Dermis microvascular lymphatic vessel endothelial cell (primary cell): Measurements from ENCODE around the gene ARL5C. TPM values are rescaled to one million over a fixed set of nuclear protein-coding genes. Genes with fewer than 3 reads are reported as not detected.
A peak's percentile ranks its signal among the peaks of the same experiment; 100 is the strongest.

ENCODE experiments used
- DNase-seq, 2 donors: peaks; one replicate each; pipeline versions ENCODE4 v3.0.0 to v3.0.0-alpha.2; 2010; ENCODE audit warnings: low read depth in 2 of 2
- total RNA-seq: library from RNA; depleted of rRNA; stranded (reverse); fragments of >200 nt; gene quantifications from 2 replicates; pipeline ENCODE4 v1.2.1, GENCODE V29; 2014

The ARL5C gene, protein sequence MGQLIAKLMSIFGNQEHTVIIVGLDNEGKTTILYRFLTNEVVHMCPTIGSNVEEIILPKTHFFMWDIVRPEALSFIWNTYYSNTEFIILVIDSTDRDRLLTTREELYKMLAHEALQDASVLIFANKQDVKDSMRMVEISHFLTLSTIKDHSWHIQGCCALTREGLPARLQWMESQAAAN
- not detected in 2 replicates for total RNA-seq

DNA sequence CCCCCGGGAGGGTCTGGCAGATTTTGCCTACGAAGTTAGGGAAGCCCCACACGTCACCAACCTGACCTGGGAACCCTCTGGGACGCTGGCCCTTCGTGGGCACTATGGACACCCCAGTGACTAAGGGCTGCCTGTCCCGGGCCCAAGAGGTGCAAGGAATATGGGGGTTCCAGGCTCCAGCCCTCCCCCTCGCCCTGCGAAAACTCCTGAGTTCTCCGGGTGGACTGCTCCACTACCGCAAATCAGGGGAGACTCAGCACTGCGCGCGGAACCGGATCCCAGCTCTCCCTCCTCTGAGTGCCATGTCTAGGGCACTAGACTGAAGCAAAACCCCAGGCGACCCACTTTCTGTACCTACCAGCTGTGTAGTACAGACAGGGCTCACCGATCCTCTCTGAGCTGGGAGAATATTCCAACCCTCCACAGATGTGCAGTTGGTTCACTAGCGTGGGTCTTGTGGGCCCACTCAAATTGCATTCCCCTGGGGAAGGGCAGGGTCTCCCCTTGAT is at the start of gene ARL5C:
TSS of gene ARL5C (minus strand) at position 321 of the 509 bp plus-strand sequence. CDS start 401 bp downstream, outside the sequence.
- DNase-seq = no peak

DNA sequence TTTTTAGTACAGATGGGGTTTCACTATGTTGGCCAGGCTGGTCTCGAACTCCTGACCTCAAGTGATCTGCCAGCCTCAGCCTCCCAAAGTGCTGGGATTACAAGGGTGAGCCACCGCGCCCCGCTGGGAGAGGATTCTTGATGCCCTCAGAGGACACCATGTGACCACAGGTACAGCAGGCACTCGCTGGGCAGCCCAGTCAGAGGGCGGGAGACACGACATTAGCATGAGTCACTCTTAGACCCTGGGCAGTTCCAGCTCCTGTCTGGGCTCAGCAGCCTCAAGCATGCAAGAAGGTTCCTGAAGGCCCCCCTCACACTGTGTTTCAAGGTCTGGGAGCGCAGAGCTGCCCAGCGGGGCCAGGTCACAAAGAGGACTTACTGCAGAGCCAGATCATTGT is 47.9 kb upstream of the ARL5C start:
- DNase-seq = peak in 1 of 2 donors; percentile 14

DNA sequence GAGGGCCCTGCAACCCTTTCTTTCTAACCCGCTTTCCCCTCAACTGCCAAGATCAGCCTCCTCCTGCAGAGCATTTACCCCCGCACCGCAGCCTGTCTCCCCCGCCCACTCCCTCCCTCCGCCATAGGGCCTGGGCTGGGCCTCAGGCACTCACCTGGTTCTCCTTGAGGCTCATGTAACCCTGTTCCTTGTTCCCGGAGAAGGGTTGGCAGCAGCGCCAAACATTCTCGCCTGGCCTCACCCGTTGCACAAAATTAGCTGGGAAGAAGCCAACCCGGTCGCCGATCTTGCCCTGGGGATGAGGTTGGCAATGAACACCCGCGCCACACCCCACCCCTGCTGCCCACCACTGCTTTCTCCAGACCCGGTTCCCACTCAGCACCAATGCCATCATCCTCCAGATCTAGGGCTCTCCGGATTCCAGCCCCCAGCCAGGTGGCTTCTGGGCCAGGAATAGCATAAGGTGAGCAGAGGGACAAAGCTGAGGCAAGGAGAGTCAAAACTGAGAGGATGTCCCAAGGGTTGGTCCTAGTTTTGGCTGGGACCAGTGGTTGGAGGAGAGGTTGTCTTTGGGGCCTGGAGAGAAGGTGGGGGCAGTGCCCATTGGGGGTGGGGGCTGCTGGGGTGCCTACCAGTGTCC is 47.0 kb upstream of the ARL5C start:
- DNase-seq = no peak

DNA sequence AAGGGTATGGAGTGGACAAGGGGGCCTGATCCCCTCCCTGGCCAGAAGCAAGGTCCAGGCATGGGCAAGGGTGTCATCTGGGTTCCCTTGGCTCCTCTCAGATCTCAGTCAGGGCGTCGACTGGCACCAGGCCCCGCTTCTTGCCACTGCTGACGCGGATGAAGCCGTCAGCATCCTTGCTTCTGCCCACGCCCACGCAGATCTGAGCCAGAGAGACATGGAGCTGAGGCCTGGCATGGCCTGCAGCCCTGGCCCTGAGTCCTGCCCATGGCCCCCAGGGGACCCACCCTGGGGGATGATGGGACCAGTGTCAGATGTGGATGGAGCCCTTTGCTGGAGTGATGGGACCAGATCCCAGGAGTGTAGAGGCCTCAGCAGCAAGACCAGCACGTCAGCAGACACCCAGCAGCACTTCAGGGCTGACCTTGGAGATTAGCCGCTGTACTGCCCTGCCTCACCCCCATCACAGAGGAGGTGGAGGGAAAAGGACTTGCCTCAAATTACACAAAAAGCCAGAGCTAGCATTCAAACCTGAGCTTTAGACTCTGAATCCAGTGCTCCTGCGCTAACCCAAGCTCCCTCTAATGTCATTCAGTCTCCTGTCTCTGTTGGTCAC is 46.3 kb upstream of the ARL5C start:
- no peak for DNase-seq

DNA sequence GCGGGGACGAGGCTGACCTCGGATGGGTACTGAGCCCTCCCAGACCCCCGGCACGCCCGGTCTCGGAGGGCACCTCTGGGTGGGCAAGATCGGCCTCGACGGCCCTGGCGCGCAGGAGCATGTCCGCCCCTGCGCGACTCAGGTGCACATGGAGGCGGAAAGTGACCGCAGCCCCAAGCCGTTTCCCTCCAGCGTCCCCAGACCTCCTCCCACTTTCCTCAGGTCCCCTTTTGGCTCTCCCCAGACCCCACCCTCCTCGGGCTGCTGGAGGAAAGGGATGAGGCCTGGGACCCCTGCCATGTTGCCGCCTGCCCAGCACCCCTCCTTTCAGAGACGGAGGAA is 44.1 kb upstream of the ARL5C start:
- no peak for DNase-seq

DNA sequence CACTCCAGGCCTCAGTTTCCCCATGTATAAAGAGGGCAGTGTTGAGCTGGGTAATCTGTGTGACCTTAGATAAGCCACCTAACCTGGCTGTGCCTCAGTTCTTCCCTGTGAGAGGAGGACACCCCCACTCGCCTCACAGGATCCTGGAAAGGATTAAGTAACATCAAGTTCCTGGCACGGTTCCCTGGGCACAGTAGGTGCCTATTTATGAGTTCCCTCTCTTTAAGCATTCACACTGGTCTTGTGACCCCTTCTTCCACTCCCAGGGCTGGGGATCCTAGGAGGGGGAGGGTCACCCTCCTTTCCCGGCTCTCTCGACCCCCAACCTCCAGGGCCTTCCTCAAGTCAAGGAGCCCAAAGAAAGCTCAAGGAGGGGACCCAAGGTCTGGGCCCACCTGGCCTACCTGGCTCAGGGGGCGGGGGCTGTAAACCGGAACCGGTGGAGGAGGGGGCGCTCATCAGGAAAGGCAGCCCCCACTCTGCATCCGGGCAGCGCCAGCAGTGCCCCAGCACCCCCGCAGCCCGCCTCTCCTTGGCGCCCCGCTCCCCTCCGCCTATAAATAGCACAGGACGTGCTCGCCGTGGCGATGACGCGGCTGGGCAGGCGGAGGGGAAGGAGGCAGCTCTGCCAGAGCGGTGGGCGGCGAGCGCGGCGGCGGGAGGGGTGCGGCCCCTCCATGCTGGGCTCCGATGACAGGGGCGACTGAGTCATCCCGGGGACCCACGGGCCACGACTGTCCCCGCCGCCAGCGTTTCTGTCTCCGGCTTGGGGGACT is 43.5 kb upstream of the ARL5C start:
- peak in 1 of 2 donors; percentile 50 for DNase-seq

DNA sequence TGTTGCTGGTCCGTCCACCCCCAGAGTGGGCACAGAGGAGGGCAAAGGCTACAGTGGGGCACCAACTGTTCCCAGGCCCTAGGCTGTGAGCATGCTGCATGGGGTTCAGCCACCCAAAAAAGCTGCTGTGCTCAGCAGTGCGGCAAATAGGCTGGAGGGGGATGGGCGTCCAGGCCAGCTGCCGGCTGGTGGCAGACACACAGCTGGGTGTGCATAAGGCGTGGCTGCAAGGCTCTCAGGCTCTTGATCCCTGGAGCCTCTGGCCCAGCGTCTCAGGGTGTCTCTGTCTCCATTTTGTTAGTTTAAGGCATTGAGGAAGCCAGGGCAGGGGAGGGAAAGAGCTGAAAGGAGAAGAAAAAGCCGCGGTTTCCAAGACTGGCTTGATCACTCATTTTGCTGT is 42.9 kb upstream of the ARL5C start:
- no peak for DNase-seq

DNA sequence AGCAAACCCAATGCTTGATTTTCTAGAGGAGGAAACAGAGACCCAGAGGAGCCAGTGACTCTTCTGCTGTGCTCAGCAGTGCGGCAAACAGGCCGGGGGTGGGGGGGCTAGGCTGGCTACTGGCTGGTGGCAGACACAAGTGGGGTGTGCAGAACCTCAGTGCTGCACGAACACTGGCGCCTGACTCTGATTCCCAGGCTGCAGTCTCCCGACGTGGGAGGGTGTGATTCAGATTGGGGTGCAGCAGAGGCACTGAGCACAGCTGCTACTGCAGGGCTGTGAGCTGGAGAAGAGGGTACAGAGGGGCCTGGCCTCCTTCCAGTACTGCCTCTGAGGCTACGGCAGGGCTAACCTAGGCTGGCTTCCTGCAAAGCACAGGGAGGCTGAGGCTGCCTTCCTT is 42.2 kb upstream of the ARL5C start:
- no peak for DNase-seq

DNA sequence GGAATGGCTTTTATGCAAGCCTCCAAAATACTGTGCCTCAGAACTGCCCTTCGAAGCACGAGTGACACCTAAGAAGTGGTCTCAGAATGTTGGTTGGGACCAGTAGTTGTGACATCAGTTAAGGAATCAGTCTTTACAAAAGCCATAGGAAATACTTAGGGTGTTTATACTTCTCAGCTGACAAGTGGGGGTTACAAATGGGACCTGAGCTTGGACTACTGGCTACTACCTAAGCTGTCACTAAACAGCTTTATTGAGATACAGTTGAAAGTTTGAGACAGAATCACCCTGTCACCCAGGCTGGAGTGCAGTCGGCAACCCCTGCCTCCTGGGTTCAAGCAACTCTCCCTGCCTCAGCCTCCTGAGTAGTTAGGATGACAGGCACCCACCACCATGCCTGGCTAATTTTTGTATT is 39.2 kb upstream of the ARL5C start:
- DNase-seq = no peak

DNA sequence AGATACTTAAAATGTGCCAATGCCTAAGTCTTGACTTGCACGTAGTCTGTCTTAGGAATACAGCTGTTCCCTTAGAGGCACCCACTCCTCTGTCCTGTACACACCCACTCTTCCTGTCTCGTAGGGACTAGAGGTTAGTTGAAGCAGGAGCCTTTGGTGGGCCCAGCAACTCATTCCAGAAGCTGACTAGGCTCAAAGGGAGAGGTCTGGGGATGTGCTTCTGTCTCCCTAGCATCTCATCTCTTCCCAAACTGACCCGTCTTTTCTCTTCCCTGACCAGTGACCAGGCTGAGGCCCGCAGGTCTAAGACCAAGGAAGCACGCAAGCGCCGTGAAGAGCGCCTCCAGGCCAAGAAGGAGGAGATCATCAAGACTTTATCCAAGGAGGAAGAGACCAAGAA is 38.3 kb upstream of the ARL5C start:
- DNase-seq = no peak

DNA sequence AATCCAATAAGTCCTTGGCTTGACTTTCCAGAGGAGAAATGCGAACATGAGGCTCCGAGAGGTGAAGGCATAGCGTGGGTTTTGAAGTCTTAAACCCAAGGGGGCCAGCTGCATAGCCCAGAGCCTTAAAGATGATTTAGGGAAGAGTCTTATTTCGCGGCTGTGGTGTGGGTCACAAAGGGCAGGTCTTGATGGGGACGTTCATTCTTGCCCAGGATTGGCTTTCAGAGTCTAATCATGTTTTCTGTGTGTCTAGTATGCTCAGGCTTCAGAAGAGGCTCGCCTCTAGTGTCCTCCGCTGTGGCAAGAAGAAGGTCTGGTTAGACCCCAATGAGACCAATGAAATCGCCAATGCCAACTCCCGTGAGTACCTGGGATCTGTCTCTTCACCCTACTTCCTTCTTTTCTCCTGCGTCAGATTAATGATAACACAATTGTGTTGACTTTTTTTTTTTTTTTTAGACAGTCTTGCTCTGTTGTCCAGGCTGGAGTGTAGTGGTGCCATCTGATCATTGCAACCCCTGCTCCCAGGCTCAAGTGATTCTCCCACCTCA is 35.1 kb upstream of the ARL5C start:
- no peak for DNase-seq

DNA sequence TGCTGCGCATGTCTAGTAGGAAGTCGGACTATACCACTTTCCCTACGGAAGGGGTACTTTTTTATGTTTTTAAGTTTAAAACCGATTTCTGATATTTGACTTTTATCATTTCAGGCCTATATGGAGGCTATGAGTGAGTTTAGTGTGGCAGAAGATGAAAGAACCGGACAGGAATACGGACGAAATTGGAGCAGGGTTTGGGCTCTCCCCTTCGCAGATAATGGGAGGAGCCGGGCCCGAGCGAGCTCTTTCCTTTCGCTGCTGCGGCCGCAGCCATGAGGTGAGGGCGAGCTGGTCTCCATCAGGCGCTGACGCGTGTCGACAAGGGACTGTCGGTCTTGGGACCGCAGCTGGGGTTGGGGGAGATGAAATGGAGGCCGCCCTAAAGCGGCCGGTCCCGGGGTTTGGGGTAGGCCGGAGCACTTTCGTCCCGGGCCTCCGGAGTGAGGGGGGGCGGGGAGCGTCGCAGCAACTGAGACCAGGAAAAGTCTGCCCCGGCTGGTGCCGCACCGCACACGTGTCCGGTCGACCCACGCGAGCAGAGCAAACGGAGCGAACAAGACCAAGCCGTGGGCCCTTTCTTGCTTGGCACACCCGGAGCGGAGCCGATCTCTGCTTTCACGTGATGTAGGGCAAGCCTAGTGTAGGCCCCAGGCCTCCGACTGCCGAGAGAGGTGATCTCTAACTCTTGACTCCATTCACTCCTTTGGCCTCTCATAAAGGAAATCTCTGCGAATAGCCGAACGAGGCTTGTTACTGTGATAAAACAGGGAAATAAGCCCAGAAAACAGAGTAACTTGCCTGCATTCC is 34.3 kb upstream of the ARL5C start, which contains the start of gene RPL19:
TSS of gene RPL19 (plus strand) at position 214 of the 810 bp plus-strand sequence. CDS start at position 276, 62 bp downstream.
- no peak for DNase-seq

DNA sequence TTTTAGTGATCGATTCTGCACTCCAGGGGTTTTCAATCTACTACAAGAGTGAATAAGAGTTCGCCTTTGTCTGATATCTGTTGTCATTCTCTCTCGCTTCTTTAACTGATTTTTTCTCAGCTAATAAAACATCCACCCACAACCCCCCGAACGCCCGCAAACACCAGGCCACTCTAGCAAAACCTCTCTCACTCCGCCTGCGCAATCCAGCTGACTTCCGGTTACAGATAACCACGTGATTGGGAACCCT is 33.8 kb upstream of the ARL5C start:
- peak; percentile 94 to 96 for DNase-seq

DNA sequence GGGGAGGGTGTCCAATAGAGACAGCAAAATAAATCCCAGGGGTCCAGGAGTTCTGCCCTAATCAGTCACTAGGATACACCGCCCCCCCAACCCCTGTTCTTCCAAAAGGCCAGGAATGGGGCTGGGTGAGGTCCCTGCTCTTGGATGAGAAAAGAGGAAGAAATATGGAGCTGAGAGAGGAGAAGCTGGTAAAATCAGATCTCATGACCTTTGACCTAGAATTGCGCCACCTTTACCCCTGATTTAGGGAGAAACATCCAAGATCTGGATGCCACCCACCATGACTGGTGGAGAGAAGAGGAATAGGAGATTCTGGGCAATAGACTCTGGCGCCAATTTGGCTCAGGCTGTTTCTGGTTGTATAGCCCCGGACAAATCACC is 32.2 kb upstream of the ARL5C start:
- DNase-seq = no peak

DNA sequence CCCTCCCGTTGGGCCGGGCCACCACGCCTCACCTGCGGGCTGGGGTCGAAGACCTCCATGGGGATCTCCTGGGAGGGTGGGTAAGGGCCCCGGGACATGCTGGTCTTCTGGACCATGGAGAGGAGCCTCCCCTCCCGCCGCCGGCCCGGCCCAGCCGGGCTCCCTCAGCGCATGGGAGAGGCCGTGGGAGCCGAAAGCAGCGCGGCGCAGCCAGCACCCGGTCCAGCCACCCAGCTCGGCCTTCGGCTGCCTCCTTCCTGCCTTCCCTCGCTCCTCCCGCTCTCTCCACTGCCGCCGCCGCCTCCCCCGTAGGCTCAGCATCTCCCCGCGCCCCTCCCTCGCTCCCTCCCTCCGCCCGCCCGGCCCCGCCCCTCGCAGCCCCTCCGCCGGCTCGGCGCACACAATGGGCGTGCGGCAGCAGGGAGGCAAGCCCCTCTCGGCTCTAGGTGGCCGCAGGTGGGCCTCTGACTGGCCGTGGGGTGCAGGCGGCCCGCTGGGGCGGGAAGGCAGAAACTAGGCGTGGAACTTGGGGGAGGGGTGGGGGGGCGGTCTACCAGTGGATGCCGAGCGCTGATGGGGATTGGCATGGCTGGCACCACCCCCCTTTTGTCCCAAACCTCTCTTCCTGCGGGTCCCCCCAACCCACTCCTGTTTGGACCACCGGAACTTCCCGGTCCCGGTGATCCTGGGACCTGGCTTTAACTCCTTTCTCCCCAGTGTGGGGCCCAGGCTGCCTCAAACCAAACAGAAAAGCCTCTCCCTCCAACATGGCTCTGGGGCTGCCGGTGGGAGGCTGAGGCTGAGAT is 31.6 kb upstream of the ARL5C start, which contains the start of gene CACNB1:
TSS of gene CACNB1 (minus strand) at position 290 of the 806 bp plus-strand sequence. CDS start at position 116, 174 bp downstream.
- peak in 1 of 2 donors; percentile 74 for DNase-seq

DNA sequence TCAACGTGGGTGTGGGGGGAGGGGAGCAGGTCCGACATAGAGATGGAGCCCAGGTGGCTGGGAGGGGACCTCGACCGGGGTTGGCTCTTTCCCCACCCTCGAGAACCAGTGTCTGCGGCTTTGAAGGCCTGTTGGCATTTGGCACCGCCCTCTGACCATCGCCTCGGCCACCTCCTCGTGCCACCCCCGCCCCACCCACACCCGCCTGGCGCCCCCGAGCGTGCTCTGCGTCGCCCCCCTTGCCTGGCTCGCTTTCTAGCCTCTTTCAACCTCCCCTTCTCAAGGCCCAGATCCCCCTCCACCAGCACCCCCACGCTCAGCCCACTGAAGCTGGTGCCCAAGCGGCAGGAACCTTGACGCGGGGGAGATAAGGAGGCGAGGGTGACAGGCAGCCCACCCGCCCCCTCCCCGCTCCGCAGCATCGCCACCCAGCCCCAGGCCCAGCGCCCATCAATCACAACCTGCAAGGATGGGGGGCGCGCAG is 30.9 kb upstream of the ARL5C start:
- peak in 1 of 2 donors; percentile 23 for DNase-seq

DNA sequence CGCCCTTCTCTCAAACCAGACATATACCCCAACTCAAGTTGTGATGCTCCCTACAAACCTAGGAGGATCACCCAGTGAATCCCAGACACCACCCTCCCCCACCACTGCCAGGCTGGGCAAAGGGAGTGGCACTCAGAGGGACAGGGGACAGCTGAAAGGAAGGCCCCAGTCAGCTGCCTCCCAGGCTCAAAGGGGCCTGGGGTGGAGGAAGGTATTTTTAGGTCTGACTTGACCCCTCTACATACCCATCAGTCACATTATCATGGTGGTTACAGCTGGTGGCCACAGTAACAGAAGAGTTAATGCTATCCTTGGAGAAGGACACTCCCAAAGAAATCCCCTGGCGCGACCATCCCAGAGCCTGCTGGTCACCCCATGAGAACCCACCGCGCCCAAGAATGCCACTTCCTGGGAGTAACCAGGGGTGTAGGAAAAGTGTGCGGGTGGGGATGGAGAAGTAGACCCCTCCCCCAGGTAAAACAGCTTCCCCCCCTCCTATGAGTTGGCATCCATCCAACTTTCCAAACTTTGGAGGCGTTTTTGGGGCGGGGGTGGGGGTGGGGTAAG is 30.4 kb upstream of the ARL5C start:
- no peak for DNase-seq

DNA sequence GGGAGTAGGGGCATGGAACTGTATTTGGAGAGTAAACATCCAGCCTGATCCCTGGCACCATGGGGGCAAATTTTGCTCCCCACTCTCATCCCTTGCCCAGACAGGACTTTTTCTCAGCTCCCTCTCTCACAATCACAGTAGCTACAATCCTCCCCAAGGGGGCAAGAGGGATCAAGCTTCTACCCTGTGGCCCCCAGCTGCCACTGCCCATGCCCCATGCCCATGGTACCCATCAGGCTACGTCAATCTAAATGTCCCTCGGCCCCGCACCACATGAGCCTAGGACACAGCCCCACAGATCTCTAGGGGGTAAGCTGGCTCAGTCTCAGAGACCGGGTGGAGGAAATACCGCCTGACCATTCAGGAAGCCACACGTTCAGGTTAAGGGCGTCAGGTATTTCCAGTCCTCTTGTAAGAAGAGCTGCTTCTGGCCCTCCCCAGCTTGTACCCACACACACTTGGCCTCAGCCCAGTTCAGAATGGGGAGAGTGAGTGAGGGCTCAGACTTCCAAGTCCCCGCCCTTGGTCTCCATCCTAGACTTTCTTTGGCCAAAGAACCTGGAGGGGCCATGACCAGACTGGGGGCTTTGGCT is 29.7 kb upstream of the ARL5C start:
- DNase-seq = no peak

DNA sequence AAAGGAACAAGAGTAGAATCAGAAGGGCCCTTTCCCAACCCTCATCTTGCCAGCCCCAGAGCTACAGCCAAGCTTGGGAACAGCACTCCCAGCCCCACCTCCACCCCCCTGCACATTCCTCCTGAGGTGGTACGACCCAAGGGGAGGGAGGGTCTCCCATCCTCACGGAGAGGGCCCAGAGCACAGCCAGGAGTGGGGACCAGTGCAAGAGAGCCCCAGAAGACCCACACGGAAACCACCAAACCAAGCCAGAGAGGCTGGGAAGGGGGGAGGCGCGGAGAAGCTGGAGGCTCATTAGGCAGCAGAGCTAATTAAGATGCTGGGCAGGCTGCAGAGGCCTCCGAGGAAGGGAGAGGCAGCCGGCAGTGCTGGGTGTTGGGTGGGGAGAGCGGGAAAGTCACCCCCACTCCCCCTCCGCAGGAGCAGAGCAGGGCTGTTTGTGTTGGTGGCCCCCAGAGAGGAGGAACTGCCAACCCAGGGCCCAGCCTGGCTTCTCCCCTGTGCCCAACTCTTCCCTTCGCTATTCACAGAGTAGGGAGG is 29.1 kb upstream of the ARL5C start:
- no peak for DNase-seq
